Transverse colon (tissue), 4 donors: ENCODE measurements around the gene LBX1. TPM values are rescaled to one million over a fixed set of nuclear protein-coding genes. Genes with fewer than 3 reads are reported as not detected.

ENCODE experiments used
- DNase-seq: peaks from one replicate; pipeline ENCODE4 v3.0.0-alpha.2; 2019
- H3K27ac ChIP-seq, 4 donors: fragments of 200-600 bp; sonication (generic); 2 replicates each; pipeline ENCODE4 v1.5.1; 2016 to 2018; ENCODE audit warnings: inconsistent platforms in 4 of 4
- H3K27me3 ChIP-seq: fragments of 200-600 bp; sonication (generic); 2 replicates; pipeline ENCODE4 v1.5.1; 2017; ENCODE audit warnings: inconsistent platforms
- H3K36me3 ChIP-seq, 4 donors: fragments of 200-600 bp; sonication (generic); 2 replicates each; pipeline ENCODE4 v1.5.1; 2017 to 2019; ENCODE audit warnings: inconsistent platforms in 4 of 4
- H3K4me1 ChIP-seq, 4 donors: fragments of 200-600 bp; sonication (generic); 2 replicates each; pipeline ENCODE4 v1.5.1; 2017 to 2020; ENCODE audit warnings: inconsistent platforms in 4 of 4
- H3K4me3 ChIP-seq, 4 donors: fragments of 200-600 bp; sonication (generic); 1 replicate in 1 of 4; 2 replicates in 3 of 4; pipeline versions ENCODE4 v1.5.1 to v1.6.1; 2017 to 2019; ENCODE audit warnings: inconsistent platforms in 4 of 4
- H3K9me3 ChIP-seq, 2 donors: fragments of 200-600 bp; sonication (generic); 2 replicates each; pipeline ENCODE4 v1.5.1; 2017 to 2019; ENCODE audit warnings: inconsistent platforms in 2 of 2
- EP300 ChIP-seq: sonication (generic); formaldehyde crosslinking; IDR thresholded peaks from one replicate; pipeline ENCODE4 v1.6.1; 2017; ENCODE audit warnings: antibody characterized with exemption, low read depth
- POLR2A ChIP-seq: fragments of 450-650 bp; IDR thresholded peaks from one replicate; pipeline ENCODE4 v1.6.1; 2016; ENCODE audit warnings: antibody characterized with exemption, mild to moderate bottlenecking, moderate library complexity
- POLR2AphosphoS5 ChIP-seq, 3 donors: sonication (generic); formaldehyde crosslinking; IDR thresholded peaks; one replicate each; pipeline ENCODE4 v1.6.1; 2016; ENCODE audit warnings: antibody characterized with exemption in 3 of 3
- WGBS, 2 donors: methylation state at CpG; one replicate each; pipeline ENCODE4 v1.1.5; 2018; ENCODE audit warnings: low coverage in 1 of 2; 5-methylcytosine and 5-hydroxymethylcytosine counted together
- in situ Hi-C, 4 donors: fragments of 200-750 bp; cut with MboI; loops; one replicate each; pipeline versions ENCODE4 v1.15.0 to v1.15.1; 2017; ENCODE audit warnings: low sequenced_read_pairs in 3 of 4, low pct_ligation_motif_present in 1 of 4, low pct_unique_long_range_greater_than_20kb in 1 of 4
- intact Hi-C: fragments of 100-400 bp; cut with DNase I; formaldehyde crosslinking; loops from one replicate; pipeline ENCODE4 v1.15.1; 2023; ENCODE audit warnings: low total_unique reads
- total RNA-seq, 4 donors: library from RNA; depleted of rRNA; stranded (reverse); fragments of >200 nt; gene quantifications; one replicate each; pipeline ENCODE4 v1.1.0, GENCODE V29; 2016
- TF ChIP-seq, protein P1 (sequence below), 5 experiments: fragments of 200-600 bp in 3 of 5; fragments of 450-650 bp in 2 of 5; sonication (generic) in 3 of 5; IDR thresholded peaks; 1 replicate in 2 of 5; 2 replicates in 3 of 5; pipeline ENCODE4 v1.5.1; 2016 to 2017; ENCODE audit warnings: antibody characterized with exemption in 5 of 5, inconsistent platforms in 3 of 5, mild to moderate bottlenecking in 2 of 5, moderate library complexity in 1 of 5

Gene LBX1
- total RNA-seq, 4 donors from 2014 or later: not detected

DNA sequence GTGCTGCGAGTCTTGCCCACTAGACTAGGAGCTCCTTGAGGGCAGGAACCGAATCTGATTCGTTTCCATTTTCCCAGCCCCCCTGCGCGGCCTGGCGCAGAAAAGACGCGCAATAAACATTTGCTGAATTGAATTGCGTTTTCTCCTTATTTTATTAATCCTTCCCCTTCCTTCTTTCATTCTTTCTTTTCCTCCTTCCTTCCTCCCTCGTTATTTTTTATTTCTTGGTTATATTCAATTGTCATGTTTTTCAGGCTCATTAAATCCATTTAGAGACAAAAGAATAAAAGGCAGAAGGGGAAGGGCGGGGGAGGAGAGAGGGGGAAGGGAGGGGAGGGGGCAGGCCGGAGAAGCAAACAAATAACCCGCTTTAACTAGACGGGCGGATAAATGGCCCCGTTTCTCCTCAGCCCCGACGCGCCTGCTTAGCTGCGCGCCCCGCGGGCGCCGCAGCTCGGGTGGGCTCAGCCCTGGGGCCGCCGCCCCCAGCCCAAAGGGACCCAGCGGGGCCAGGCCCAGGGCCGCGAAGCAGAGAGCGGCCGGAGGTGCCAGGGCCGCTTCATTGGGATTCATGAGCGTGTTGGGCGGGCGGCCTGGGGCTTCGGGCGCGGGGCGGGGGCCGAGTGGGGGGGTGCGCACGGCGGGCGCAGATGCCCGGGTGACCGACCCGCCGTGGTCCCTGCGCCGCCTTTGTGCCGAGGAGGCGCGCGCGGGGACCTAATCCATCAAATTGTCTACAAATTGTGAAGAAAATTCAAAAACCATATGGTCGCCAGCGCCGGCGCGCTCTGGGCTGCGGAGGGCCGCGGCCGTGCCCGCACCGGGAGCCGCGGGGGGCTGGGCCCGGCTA, 5.0 kb downstream of the LBX1 start:
- Histone ChIP-seq H3K27me3 (peaks cover 100% of the 10 kb centered on the region), H3K4me3 (no peak overlapping the region), H3K4me1 (peaks cover 23 to 56% (median 34%) of the 10 kb centered on the region in 4 donors), H3K9me3 (no peaks in the 10 kb centered on the region), H3K27ac (no peak overlapping the region), H3K36me3 (no peaks in the 10 kb centered on the region)
- 9 to 20% methylated on average over 31 to 55 of the region's 71 CpGs for WGBS, 2 donors
- intact Hi-C loops: no loop called here
- no peak for DNase-seq
- TF ChIP-seq, protein P1, sequence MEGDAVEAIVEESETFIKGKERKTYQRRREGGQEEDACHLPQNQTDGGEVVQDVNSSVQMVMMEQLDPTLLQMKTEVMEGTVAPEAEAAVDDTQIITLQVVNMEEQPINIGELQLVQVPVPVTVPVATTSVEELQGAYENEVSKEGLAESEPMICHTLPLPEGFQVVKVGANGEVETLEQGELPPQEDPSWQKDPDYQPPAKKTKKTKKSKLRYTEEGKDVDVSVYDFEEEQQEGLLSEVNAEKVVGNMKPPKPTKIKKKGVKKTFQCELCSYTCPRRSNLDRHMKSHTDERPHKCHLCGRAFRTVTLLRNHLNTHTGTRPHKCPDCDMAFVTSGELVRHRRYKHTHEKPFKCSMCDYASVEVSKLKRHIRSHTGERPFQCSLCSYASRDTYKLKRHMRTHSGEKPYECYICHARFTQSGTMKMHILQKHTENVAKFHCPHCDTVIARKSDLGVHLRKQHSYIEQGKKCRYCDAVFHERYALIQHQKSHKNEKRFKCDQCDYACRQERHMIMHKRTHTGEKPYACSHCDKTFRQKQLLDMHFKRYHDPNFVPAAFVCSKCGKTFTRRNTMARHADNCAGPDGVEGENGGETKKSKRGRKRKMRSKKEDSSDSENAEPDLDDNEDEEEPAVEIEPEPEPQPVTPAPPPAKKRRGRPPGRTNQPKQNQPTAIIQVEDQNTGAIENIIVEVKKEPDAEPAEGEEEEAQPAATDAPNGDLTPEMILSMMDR (IDR thresholded peaks at IDR 0.05): no peak
- no peak for TF ChIP-seq POLR2A
- no peak for TF ChIP-seq POLR2AphosphoS5 (IDR thresholded peaks at IDR 0.05)
- TF ChIP-seq EP300: no peak
- in situ Hi-C loops: loop anchor here in 3 of 4 donors (25.0 kb wide), 3 partner anchors 238 to 538 kb away; no protein-coding TSS in a partner anchor

DNA sequence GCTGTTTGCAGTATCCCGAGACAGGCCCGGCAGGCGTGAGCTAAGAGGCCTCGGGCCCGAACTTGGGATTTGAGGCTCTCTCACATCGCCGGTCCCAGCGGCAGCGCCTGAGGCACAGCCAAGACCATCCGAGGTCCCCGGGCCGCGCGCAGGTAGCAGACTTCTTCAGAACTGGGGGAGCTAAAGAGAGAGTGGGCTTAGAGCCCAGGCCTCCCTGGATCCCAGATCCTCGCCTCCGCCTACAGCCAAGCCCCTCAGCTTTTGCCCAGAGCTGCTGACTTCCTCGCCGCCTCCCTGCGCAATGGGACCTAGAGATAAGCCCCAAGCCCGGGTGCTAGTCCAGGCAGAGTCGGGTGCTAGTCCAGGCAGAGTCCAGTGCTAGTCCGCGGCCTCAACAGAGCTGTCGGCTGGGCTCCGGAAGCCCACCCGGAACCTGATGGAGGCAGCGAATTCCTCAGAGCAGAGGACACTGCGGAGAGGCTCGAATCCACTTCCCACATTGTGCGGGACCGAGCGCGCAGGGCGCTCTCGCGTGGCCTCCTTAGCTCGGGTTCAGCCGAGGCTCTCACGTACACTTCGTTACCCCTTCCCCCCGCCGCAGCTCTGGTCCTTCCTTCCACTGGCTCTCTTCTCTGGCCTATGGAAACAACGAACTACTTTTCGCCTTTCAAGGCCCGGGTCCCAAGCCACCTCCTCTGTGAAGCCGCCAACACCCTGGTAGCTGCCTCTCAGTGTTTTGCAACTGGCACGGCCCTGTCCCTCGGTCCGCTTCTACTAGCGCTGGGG, 5.8 kb downstream of the LBX1 start:
- DNase-seq: no peak
- in situ Hi-C loops: loop anchor here in 3 of 4 donors (25.0 kb wide), 3 partner anchors 239 to 539 kb away; no protein-coding TSS in a partner anchor
- intact Hi-C loops: no loop called here
- Histone ChIP-seq H3K9me3 (no peaks in the 10 kb centered on the region), H3K36me3 (no peaks in the 10 kb centered on the region), H3K27me3 (peaks cover 100% of the 10 kb centered on the region), H3K4me3 (peak overlapping the region in 1 of 4 donors; percentile 49), H3K4me1 (peaks cover 23 to 49% (median 29%) of the 10 kb centered on the region in 4 donors), H3K27ac (no peak overlapping the region)
- TF ChIP-seq POLR2A (no peak), POLR2AphosphoS5 (IDR thresholded peaks at IDR 0.05) (no peak), EP300 (no peak)
- TF ChIP-seq, protein P1 (IDR thresholded peaks at IDR 0.05): no peak
- WGBS, 2 donors: 33% methylated on average over 32 of the region's 50 CpGs; no CpG with 5 or more reads in 1 of the 2 donors

DNA sequence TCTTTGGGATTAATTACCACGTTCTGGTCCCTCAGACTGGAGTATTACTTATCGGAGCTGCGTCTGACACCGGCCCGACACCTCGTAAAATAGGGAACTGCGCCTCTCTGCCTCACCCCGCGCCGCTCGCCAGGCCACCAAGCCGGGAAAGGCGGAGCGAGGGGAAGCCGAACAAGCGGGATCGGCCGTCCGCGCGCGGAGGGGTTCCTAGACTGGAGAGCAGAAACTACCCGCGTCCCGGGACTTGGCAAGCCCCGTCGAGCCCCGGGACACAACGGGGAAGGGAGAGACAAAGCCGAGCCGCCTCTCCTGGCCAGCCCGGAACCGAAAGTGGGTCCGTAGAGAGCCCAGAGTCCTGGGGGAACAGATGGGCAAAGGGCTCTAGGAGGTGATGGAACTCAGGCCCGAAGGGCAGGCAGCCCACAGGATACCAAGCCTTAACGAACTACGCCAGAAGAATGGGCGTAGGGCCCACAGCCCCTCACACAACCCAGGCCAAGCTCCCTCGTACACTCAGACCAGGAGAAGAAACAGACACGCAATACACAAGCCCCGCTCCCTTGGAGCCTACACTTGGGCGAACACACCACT, 6.5 kb downstream of the LBX1 start:
- in situ Hi-C loops (loop anchor here in 3 of 4 donors (25.0 kb wide), 3 partner anchors 240 to 540 kb away; no protein-coding TSS in a partner anchor), intact Hi-C loops (no loop called here)
- 3% methylated on average over 40 of the region's 42 CpGs; no CpG with 5 or more reads in 1 of the 2 donors for WGBS, 2 donors
- Histone ChIP-seq H3K36me3 (no peaks in the 10 kb centered on the region), H3K4me1 (peaks cover 23 to 49% (median 27%) of the 10 kb centered on the region in 4 donors), H3K4me3 (peak overlapping the region in 3 of 4 donors; percentile 6 to 49 (median 28)), H3K9me3 (no peaks in the 10 kb centered on the region), H3K27ac (no peak overlapping the region), H3K27me3 (peaks cover 100% of the 10 kb centered on the region)
- no peak for DNase-seq
- TF ChIP-seq POLR2AphosphoS5 (IDR thresholded peaks at IDR 0.05): no peak
- no peak for TF ChIP-seq EP300
- TF ChIP-seq POLR2A: no peak
- TF ChIP-seq, protein P1 (IDR thresholded peaks at IDR 0.05): no peak
